PC-3 (cell line): ENCODE results near the gene DNASE1L2. TPM values are rescaled to one million over a fixed set of nuclear protein-coding genes. Genes with fewer than 3 reads are reported as not detected.

Source experiments
- ATAC-seq: fragments of 200-7000 bp; cut with Tn5 transposase; 2 replicates; pipeline ENCODE4 v1.9.1; 2020; ENCODE audit warnings: mild to moderate bottlenecking, moderate library complexity
- BruUV-seq: library from RNA; stranded (reverse); fragments of 400-500 nt; replicated peaks from 2 replicates; lab custom pipeline; 2021; lab: Mats Ljungman, UMichigan
- CTCF ChIA-PET: fragments of 300-600 bp; sonication (Branson Sonifier 250); formaldehyde crosslinking; loops from one replicate; lab custom pipeline; 2022; ENCODE audit warnings: antibody characterized with exemption; lab: Charles Lee
- POLR2A ChIA-PET: fragments of 300-600 bp; sonication (Branson Sonifier 250); formaldehyde crosslinking; loops from one replicate; lab custom pipeline; 2022; ENCODE audit warnings: antibody characterized with exemption; ENCODE audit not compliant: unreplicated experiment; lab: Charles Lee
- DNase-seq: peaks from one replicate; pipeline ENCODE4 v3.0.0-alpha.2; 2015
- H2AFZ ChIP-seq: fragments of 300-600 bp; sonication (generic); 2 replicates; pipeline ENCODE4 v1.6.0; 2016; ENCODE audit warnings: antibody characterized with exemption, low read length
- H3F3A ChIP-seq: fragments of 300-600 bp; sonication (generic); one replicate; pipeline ENCODE4 v1.6.0; 2017; ENCODE audit warnings: antibody characterized with exemption, low read length, control low read depth, mild to moderate bottlenecking; ENCODE audit not compliant: unreplicated experiment
- H3K27ac ChIP-seq: fragments of 300-600 bp; sonication (generic); 2 replicates; pipeline ENCODE4 v1.5.1; 2016; ENCODE audit warnings: mild to moderate bottlenecking, low read length
- H3K27me3 ChIP-seq: fragments of 300-600 bp; sonication (generic); 2 replicates; pipeline ENCODE4 v1.6.1; 2016; ENCODE audit warnings: low read length, mixed read lengths
- H3K36me3 ChIP-seq: fragments of 300-600 bp; sonication (generic); 2 replicates; pipeline ENCODE4 v1.6.1; 2016; ENCODE audit warnings: low read depth, mixed run types, low read length, mixed read lengths
- H3K4me1 ChIP-seq: fragments of 300-600 bp; sonication (generic); 2 replicates; pipeline ENCODE4 v1.5.1; 2016; ENCODE audit warnings: low read length; ENCODE audit not compliant: insufficient read depth
- H3K4me2 ChIP-seq: fragments of 300-600 bp; sonication (generic); 2 replicates; pipeline ENCODE4 v1.6.0; 2016; ENCODE audit warnings: low read length
- H3K4me3 ChIP-seq: fragments of 300-600 bp; sonication (generic); 2 replicates; pipeline ENCODE4 v1.5.1; 2016; ENCODE audit warnings: mild to moderate bottlenecking, low read length, mixed read lengths
- H3K79me2 ChIP-seq: fragments of 300-600 bp; sonication (generic); 2 replicates; pipeline ENCODE4 v1.6.1; 2017; ENCODE audit warnings: low read length, mixed read lengths
- H3K9ac ChIP-seq: fragments of 300-600 bp; sonication (generic); 2 replicates; pipeline ENCODE4 v1.6.0; 2016; ENCODE audit warnings: mild to moderate bottlenecking, low read length
- H3K9me2 ChIP-seq: fragments of 300-600 bp; sonication (generic); replicated peaks from 2 replicates; pipeline ENCODE4 v1.6.1; 2016; ENCODE audit warnings: mixed run types, low read length, mixed read lengths
- H3K9me3 ChIP-seq: fragments of 300-600 bp; sonication (generic); 2 replicates; pipeline ENCODE4 v1.6.1; 2016; ENCODE audit warnings: low read length, mixed read lengths
- H4K20me1 ChIP-seq: fragments of 300-600 bp; sonication (generic); 2 replicates; pipeline ENCODE4 v1.6.1; 2016; ENCODE audit warnings: low read length, mixed read lengths
- EZH2 ChIP-seq: fragments of 300-600 bp; sonication (generic); IDR thresholded peaks from one replicate; pipeline ENCODE4 v1.6.1; 2017; ENCODE audit warnings: antibody characterized with exemption, mild to moderate bottlenecking, low read length; ENCODE audit not compliant: unreplicated experiment
- EZH2phosphoT487 ChIP-seq: fragments of 300-600 bp; sonication (generic); IDR thresholded peaks from 2 replicates; pipeline ENCODE4 v1.6.1; 2018; ENCODE audit warnings: mild to moderate bottlenecking, antibody characterized with exemption, low read length, borderline replicate concordance
- intact Hi-C: fragments of 100-400 bp; cut with micrococcal nuclease; formaldehyde crosslinking; loops from 2 replicates; pipeline ENCODE4 v1.9.0; 2023
- total RNA-seq: library from RNA; depleted of rRNA; stranded (reverse); fragments of >200 nt; gene quantifications from 2 replicates; pipeline ENCODE4 v1.2.3, GENCODE V29; 2014
- TF ChIP-seq, protein P1 (sequence below): fragments of 300-600 bp; sonication (generic); conservative IDR thresholded peaks from 2 replicates; pipeline ENCODE4 v1.5.1; 2017; ENCODE audit warnings: antibody characterized with exemption, low read depth, mild to moderate bottlenecking, low read length

Gene DNASE1L2
- total RNA-seq, 1 experiment from 2014 or later = 2.7 TPM

DNA sequence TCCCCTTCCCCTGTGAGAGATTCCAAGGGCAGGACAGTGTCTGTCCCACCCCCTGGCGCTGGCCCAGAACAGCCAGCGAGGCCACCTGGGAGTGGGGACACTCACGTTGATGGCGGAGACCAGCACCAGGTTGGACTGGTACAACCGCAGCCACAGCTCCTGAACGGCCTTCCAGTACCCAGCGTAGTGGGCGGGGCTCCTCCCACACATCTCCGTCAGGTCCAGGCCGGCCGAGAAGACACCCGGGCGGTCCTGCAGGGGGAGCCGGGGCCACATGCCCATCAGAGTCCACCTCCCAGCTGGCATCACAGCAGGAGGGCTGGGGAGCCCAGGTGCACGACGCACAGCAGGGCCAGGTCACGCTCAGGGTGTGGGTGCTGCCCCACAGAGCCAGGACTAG lies 8.1 kb downstream of the DNASE1L2 start:
- H3K9me2 ChIP-seq = no peaks in the 10 kb centered on the region
- H3K9ac ChIP-seq = no peak overlapping the region
- no peaks in the 10 kb centered on the region for H4K20me1 ChIP-seq
- no peaks in the 10 kb centered on the region for H3F3A ChIP-seq
- peaks cover 9% of the 10 kb centered on the region for H3K79me2 ChIP-seq
- no TSS peak for BruUV-seq
- ChIA-PET POLR2A (no interaction called here), CTCF (no interaction called here)
- H3K4me3 ChIP-seq = no peak overlapping the region
- H2AFZ ChIP-seq = no peak overlapping the region
- H3K4me2 ChIP-seq = no peak overlapping the region
- no peak overlapping the region for H3K27ac ChIP-seq
- TF ChIP-seq EZH2 (no peak), EZH2phosphoT487 (no peak)
- TF ChIP-seq, protein P1, sequence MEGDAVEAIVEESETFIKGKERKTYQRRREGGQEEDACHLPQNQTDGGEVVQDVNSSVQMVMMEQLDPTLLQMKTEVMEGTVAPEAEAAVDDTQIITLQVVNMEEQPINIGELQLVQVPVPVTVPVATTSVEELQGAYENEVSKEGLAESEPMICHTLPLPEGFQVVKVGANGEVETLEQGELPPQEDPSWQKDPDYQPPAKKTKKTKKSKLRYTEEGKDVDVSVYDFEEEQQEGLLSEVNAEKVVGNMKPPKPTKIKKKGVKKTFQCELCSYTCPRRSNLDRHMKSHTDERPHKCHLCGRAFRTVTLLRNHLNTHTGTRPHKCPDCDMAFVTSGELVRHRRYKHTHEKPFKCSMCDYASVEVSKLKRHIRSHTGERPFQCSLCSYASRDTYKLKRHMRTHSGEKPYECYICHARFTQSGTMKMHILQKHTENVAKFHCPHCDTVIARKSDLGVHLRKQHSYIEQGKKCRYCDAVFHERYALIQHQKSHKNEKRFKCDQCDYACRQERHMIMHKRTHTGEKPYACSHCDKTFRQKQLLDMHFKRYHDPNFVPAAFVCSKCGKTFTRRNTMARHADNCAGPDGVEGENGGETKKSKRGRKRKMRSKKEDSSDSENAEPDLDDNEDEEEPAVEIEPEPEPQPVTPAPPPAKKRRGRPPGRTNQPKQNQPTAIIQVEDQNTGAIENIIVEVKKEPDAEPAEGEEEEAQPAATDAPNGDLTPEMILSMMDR = no peak
- peaks cover 7% of the 10 kb centered on the region; the same call in 1 of the 2 replicates for H3K36me3 ChIP-seq
- no peak; the same call in 1 of the 2 replicates for ATAC-seq
- no peak for DNase-seq
- H3K4me1 ChIP-seq = peaks cover 7% of the 10 kb centered on the region; the same call in 1 of the 2 replicates
- no peaks in the 10 kb centered on the region for H3K27me3 ChIP-seq
- intact Hi-C loops = no loop called here
- no peaks in the 10 kb centered on the region for H3K9me3 ChIP-seq

DNA sequence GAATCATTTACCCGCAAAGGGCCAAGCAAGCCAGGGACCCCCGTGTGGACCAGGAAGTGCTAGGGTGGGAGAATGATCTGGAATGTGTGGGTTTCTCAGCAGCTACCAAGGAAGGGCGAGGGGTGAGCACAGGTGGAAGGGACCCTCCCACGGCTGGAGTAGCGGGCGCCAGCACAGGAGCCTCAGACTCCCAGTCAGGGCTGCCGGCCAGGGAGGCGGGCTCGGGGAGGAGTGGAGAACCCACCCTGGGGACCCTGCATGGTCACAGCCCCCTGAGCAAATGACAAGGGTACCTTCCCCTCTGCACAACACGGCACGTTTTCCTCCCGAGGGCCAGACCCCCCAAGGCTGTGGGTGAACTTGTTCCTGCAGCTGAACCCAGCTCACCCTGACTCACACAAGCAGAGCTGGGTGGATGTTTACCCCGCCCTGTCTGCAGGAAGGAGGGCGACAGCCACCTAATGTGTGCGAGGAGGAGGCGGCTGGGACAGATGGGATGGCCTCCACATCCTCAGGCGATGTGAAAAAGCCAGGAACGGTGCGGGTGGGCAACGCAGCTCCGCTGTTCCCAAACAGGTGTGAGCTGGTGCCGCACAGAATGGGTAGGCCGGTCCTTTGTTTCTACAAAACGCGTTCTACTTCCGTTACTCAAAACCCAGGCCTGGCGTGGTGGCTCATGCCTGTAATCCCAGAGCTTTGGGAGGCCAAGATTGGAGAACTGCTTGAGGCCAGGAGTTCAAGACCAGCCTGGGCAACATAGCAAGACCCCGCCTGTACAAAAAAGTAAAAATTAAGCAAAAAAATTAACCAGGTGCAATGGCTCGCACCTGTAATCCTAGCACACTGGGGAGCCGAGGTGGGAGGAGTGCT lies 8.9 kb downstream of the DNASE1L2 start:
- CTCF ChIA-PET = no interaction called here
- H3K9me2 ChIP-seq = no peaks in the 10 kb centered on the region

DNA sequence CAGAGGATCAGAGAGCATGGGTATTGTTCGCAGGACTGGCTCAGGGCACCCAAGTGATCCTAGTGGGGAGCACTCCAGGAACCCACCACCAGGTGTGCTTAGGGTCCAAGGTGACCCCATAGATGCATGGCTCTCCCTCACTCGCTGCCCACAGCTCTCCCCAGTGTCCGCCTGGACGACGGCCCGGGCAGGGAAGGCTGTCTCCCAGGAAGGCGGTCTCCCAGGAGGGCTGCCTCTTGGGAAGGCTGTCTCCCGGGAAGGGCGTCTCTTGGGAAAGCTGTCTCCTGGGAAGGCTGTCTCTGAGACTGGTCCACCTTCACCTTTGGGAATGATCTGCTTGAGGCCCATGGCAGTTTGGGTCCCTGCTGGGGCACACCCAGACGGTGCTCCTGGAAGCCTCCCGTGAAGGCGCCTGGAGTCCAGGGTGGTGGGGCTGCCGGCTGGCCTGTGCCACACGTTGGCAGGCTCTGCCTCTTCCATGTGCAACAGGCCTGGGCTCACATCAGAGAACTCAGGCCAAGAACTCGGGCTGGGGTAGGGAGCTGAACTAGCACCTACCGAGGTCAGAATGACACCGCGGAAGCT lies 10.1 kb downstream of the DNASE1L2 start:
- H3F3A ChIP-seq = no peaks in the 10 kb centered on the region
- no peak overlapping the region for H2AFZ ChIP-seq
- H3K36me3 ChIP-seq = peaks cover 7% of the 10 kb centered on the region; the same call in 1 of the 2 replicates
- no TSS peak for BruUV-seq
- H4K20me1 ChIP-seq = no peaks in the 10 kb centered on the region
- H3K9me3 ChIP-seq = no peaks in the 10 kb centered on the region
- H3K4me2 ChIP-seq = no peak overlapping the region
- intact Hi-C loops = no loop called here
- TF ChIP-seq EZH2 (no peak), EZH2phosphoT487 (no peak)
- TF ChIP-seq, protein P1 = no peak
- no peak overlapping the region for H3K27ac ChIP-seq
- no peak overlapping the region for H3K9ac ChIP-seq
- ATAC-seq (no peak), DNase-seq (no peak)
- peaks cover 26% of the 10 kb centered on the region for H3K79me2 ChIP-seq
- POLR2A ChIA-PET = no interaction called here
- CTCF ChIA-PET = no interaction called here
- no peaks in the 10 kb centered on the region for H3K9me2 ChIP-seq
- H3K4me3 ChIP-seq = no peak overlapping the region
- H3K4me1 ChIP-seq = peaks cover 7% of the 10 kb centered on the region; the same call in 1 of the 2 replicates
- no peaks in the 10 kb centered on the region for H3K27me3 ChIP-seq

More for the DNA sequence above, 8.9 kb downstream of the DNASE1L2 start:
- peaks cover 7% of the 10 kb centered on the region; the same call in 1 of the 2 replicates for H3K4me1 ChIP-seq
- H3K4me3 ChIP-seq = no peak overlapping the region
- H3K27ac ChIP-seq = no peak overlapping the region
- H3K79me2 ChIP-seq = peaks cover 17% of the 10 kb centered on the region
- ATAC-seq (peak; percentile 83), DNase-seq (peak; percentile 48)
- no peak overlapping the region for H3K9ac ChIP-seq
- POLR2A ChIA-PET = interaction anchor here (0.6 kb wide), 1 partner anchor 10 kb away, joined by 3 read pairs; no protein-coding TSS in a partner anchor
- BruUV-seq = no TSS peak
- H3K36me3 ChIP-seq = peaks cover 7% of the 10 kb centered on the region; the same call in 1 of the 2 replicates
- H3K27me3 ChIP-seq = no peaks in the 10 kb centered on the region
- H3F3A ChIP-seq = no peaks in the 10 kb centered on the region
- H3K9me3 ChIP-seq = no peaks in the 10 kb centered on the region
- no peaks in the 10 kb centered on the region for H4K20me1 ChIP-seq
- intact Hi-C loops = no loop called here
- TF ChIP-seq EZH2phosphoT487 = no peak
- H3K4me2 ChIP-seq = no peak overlapping the region
- H2AFZ ChIP-seq = no peak overlapping the region
